Suppressor macrophage treated with lipopolysaccharide for 4 hours (primary cell): ENCODE data around the gene SNX21.
"Not testable (repeated sequence)": the region's sequence is repeated elsewhere in the genome, so short reads cannot be mapped to it uniquely, and the experiment has no call there.

ENCODE experiments used
- DNase-seq: peaks from one replicate; pipeline ENCODE4 v3.0.0-alpha.2; 2020

Gene SNX21

GRCh38 chr20:45851501-45851900 is 17.9 kb downstream of the SNX21 start:
- DNase-seq: no peak

- DNase-seq: no peak
Measured at GRCh38 chr20:45852326-45852725, 18.7 kb downstream of the SNX21 start.

GRCh38 chr20:45853484-45853883 is 19.9 kb downstream of the SNX21 start:
- no peak for DNase-seq

- DNase-seq: peak; percentile 100
Measured at GRCh38 chr20:45857114-45857881, 23.7 kb downstream of the SNX21 start, which contains the start of the genes ACOT8 and ZSWIM3. ACOT8 (minus strand) TSS chr20:45857392; CDS start chr20:45857315, 77 bp downstream. ZSWIM3 (plus strand) TSS chr20:45857614; CDS start chr20:45857826, 212 bp downstream.

- DNase-seq: no peak
Measured at GRCh38 chr20:45857882-45858216, 24.2 kb downstream of the SNX21 start.

GRCh38 chr20:45859916-45860315 is 26.3 kb downstream of the SNX21 start:
- DNase-seq: no peak

GRCh38 chr20:45860560-45861220 is 27.1 kb downstream of the SNX21 start:
- DNase-seq: no peak

GRCh38 chr20:45861221-45862075 is 27.8 kb downstream of the SNX21 start:
- DNase-seq: no peak

- no peak for DNase-seq
Measured at GRCh38 chr20:45863543-45864470, 30.2 kb downstream of the SNX21 start.

GRCh38 chr20:45866454-45866853 is 32.9 kb downstream of the SNX21 start:
- no peak for DNase-seq

GRCh38 chr20:45867136-45867818 is 33.7 kb downstream of the SNX21 start:
- no peak for DNase-seq

GRCh38 chr20:45867819-45868176 is 34.2 kb downstream of the SNX21 start:
- no peak for DNase-seq

GRCh38 chr20:45872626-45873025 is 39.0 kb downstream of the SNX21 start:
- DNase-seq: no peak

GRCh38 chr20:45873409-45874103 is 40.0 kb downstream of the SNX21 start:
- no peak for DNase-seq

GRCh38 chr20:45874104-45874481 is 40.5 kb downstream of the SNX21 start:
- DNase-seq: not testable (repeated sequence)

GRCh38 chr20:45874576-45874975 is 41.0 kb downstream of the SNX21 start:
- no peak for DNase-seq

- no peak for DNase-seq
Measured at GRCh38 chr20:45878076-45878761, 44.6 kb downstream of the SNX21 start.

- peak; percentile 99 for DNase-seq
Measured at GRCh38 chr20:45880988-45881788, 47.6 kb downstream of the SNX21 start, which contains the start of gene ZSWIM1. ZSWIM1 (plus strand) TSS chr20:45881227; CDS start chr20:45882593, 1,366 bp downstream.

- no peak for DNase-seq
Measured at GRCh38 chr20:45882469-45883099, 49.0 kb downstream of the SNX21 start.
